Keratinocyte (primary cell): ENCODE data around the gene CSAG2.
"Not testable (repeated sequence)": the region's sequence is repeated elsewhere in the genome, so short reads cannot be mapped to it uniquely, and the experiment has no call there.

Experiments
- EZH2 ChIP-seq: IDR thresholded peaks from one replicate; pipeline ENCODE4 v1.6.1; 2012; ENCODE audit warnings: inconsistent platforms, mild to moderate bottlenecking, low read length, moderate library complexity
- TF ChIP-seq, protein P1 (sequence below), 3 experiments: IDR thresholded peaks in 1 of 3; conservative IDR thresholded peaks in 1 of 3; optimal IDR thresholded peaks in 1 of 3; 2 replicates in 2 of 3; 3 replicates in 1 of 3; pipeline versions ENCODE3 to v1.5.1; 2011; ENCODE audit warnings: low read length in 3 of 3, mild to moderate bottlenecking in 3 of 3, moderate library complexity in 2 of 3, control low read depth in 1 of 3, inconsistent platforms in 1 of 3; ENCODE audit not compliant: insufficient read depth in 2 of 3; ENCODE audit errors: extremely low read depth in 1 of 3

DNA sequence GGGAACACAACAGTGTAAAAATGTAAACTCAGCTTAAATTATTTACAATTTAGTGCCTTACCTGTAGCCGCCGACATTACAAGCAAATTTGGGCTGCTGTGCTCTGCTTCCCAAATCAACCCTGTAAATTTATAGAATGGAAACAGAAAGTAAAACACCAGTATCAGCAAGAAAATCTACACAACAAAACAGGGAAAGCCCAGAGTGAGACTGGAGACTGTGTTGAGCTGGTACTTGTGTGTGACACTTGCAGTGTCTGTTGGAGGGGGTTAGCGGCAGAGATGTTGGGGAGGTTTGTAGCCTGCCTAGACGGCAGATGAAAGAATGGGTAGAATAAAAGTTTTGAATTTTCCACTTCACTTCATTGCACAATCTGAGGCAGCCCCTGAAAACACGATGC is 4.1 kb upstream of the CSAG2 start:
- TF ChIP-seq, protein P1, sequence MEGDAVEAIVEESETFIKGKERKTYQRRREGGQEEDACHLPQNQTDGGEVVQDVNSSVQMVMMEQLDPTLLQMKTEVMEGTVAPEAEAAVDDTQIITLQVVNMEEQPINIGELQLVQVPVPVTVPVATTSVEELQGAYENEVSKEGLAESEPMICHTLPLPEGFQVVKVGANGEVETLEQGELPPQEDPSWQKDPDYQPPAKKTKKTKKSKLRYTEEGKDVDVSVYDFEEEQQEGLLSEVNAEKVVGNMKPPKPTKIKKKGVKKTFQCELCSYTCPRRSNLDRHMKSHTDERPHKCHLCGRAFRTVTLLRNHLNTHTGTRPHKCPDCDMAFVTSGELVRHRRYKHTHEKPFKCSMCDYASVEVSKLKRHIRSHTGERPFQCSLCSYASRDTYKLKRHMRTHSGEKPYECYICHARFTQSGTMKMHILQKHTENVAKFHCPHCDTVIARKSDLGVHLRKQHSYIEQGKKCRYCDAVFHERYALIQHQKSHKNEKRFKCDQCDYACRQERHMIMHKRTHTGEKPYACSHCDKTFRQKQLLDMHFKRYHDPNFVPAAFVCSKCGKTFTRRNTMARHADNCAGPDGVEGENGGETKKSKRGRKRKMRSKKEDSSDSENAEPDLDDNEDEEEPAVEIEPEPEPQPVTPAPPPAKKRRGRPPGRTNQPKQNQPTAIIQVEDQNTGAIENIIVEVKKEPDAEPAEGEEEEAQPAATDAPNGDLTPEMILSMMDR (optimal IDR thresholded peaks at IDR 0.05 in 1 of 3, IDR thresholded peaks at IDR 0.05 in 1 of 3, conservative IDR thresholded peaks at IDR 0.05 in 1 of 3; ENCODE audit: extremely low read depth in 1 of 3, insufficient read depth in 2 of 3, low read length in 3 of 3) = not testable (repeated sequence)
- TF ChIP-seq EZH2 = not testable (repeated sequence)
